Ovary (tissue), 3 donors: ENCODE data around the gene CEP85.

Experiments
- EP300 ChIP-seq: sonication (generic); formaldehyde crosslinking; IDR thresholded peaks from one replicate; pipeline ENCODE4 v1.6.1; 2017; ENCODE audit warnings: antibody characterized with exemption
- POLR2A ChIP-seq: fragments of 450-650 bp; IDR thresholded peaks from one replicate; pipeline ENCODE4 v1.6.1; 2017; ENCODE audit warnings: antibody characterized with exemption, mild to moderate bottlenecking, moderate library complexity
- TF ChIP-seq, protein P1 (sequence below), 3 donors: fragments of 450-650 bp in 2 of 3; fragments of 200-600 bp in 1 of 3; IDR thresholded peaks; one replicate each; pipeline versions ENCODE4 v1.5.1 to v1.8.0; 2016 to 2022; ENCODE audit warnings: antibody characterized with exemption in 3 of 3, mild to moderate bottlenecking in 1 of 3
- donor health status: DM: no; HTN: no; CAD: no.

DNA sequence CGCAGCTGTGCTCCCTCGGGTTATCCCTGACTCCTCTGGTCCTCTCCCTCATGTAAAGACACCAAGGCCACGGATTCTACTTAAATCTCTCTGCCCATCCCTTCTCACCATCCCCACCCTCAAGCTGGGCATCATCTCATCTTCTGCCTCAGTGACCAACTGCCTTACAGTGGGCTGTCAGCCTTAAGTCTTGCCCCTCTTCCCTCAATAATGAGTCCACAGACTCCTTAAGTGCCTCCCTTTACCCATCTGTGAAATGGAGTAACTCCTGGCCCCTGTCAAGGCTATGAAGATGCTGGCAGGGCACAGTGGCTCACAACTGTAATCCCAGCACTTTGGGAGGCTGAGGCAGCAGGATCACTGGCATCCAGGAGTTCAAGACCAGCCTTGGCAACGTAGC is 57.9 kb downstream of the CEP85 start:
- TF ChIP-seq POLR2A (no peak), EP300 (no peak)
- TF ChIP-seq, protein P1, sequence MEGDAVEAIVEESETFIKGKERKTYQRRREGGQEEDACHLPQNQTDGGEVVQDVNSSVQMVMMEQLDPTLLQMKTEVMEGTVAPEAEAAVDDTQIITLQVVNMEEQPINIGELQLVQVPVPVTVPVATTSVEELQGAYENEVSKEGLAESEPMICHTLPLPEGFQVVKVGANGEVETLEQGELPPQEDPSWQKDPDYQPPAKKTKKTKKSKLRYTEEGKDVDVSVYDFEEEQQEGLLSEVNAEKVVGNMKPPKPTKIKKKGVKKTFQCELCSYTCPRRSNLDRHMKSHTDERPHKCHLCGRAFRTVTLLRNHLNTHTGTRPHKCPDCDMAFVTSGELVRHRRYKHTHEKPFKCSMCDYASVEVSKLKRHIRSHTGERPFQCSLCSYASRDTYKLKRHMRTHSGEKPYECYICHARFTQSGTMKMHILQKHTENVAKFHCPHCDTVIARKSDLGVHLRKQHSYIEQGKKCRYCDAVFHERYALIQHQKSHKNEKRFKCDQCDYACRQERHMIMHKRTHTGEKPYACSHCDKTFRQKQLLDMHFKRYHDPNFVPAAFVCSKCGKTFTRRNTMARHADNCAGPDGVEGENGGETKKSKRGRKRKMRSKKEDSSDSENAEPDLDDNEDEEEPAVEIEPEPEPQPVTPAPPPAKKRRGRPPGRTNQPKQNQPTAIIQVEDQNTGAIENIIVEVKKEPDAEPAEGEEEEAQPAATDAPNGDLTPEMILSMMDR (IDR thresholded peaks at IDR 0.05): no peak
